ENCODE measurements around the gene NHSL1.

Gene NHSL1

DNA sequence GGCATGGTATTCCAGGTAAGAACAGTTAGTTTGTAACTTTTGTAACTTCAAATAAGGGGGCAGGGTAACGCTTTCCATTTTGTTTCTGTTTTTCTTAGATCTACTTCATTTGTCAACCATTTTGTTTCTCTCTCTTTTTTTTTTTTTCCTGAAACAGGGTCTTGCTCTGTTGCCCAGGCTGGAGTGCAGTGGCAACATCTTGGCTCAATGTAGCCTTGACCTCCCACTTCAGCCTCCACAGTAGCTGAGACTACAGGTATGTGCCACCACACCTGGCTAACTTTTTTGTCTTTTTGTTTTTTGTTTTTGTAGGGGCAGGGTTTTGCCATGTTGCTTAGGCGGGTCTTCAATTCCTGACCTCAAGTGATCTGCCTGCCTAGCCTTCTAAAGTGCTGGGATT is 32.1 kb upstream of the NHSL1 start:
- TF ChIP-seq GATA1 (IDR thresholded peaks at IDR 0.05; ENCODE audit: low read depth, low read length) = no peak
- TF ChIP-seq POLR2A (IDR thresholded peaks at IDR 0.05; ENCODE audit: low read length) = no peak
- no peak for DNase-seq

DNA sequence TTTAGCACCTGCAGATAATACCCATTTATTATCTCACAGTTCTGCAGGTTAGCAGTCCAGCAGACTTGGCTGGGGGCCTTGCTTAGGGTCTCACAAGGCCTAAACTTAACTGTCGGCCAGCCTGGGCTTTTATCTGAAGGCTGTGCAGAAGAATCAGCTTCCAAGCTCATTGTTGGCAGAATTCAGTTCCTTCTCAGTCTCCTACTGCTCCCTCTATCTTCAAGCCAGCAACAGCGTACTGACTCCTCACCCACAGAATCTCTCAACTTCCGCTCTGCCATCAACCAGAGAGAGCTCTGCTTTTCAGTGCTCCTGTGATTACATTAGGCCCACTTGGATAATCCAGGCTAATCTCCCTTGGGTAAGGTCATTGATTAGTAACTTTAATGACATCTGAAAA is 30.2 kb upstream of the NHSL1 start:
- TF ChIP-seq GATA1 (IDR thresholded peaks at IDR 0.05; ENCODE audit: low read depth, low read length) (no peak), POLR2A (IDR thresholded peaks at IDR 0.05; ENCODE audit: low read length) (no peak)
- no peak for DNase-seq

DNA sequence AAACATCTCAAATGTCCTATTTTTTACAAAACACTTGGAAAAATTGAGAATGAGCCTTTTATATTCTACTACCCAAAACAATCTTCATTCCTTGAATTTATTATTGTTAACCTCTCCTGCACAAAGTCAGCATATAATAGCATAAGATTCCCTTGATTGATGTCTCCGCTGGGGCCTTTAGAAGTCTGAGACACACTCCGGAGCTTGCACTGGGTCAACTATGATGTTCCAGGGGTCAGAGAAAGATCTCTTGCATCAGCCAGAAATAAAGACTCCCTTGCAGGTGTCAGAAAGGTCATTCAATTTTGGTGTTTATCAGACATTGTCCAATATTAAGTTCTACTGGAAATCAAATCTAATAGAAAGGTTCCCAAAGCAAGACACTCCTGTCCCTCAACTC is 29.7 kb upstream of the NHSL1 start:
- DNase-seq = no peak
- TF ChIP-seq POLR2A (IDR thresholded peaks at IDR 0.05; ENCODE audit: low read length) = no peak
- TF ChIP-seq GATA1 (IDR thresholded peaks at IDR 0.05; ENCODE audit: low read depth, low read length) = no peak

DNA sequence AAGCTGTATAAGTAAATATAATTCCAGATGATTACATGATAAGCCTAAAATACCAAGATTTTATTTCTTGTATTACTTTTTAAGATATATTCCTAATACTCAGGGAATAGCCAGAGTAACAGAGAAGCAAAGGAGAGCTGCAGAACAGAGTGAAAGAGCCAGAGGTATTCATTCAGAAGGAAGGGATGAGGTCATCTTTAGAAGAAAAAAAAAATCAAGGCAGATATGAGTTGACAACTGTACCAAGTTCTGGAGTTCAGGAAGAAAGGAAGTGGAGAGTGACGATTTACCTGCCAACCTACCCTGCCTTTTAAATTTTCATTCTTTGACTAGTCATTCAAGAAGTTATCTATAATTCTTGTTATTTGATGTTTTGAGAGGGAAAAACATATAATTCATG is 28.8 kb upstream of the NHSL1 start:
- no peak for DNase-seq
- no peak for TF ChIP-seq GATA1 (IDR thresholded peaks at IDR 0.05; ENCODE audit: low read depth, low read length)
- no peak for TF ChIP-seq POLR2A (IDR thresholded peaks at IDR 0.05; ENCODE audit: low read length)

DNA sequence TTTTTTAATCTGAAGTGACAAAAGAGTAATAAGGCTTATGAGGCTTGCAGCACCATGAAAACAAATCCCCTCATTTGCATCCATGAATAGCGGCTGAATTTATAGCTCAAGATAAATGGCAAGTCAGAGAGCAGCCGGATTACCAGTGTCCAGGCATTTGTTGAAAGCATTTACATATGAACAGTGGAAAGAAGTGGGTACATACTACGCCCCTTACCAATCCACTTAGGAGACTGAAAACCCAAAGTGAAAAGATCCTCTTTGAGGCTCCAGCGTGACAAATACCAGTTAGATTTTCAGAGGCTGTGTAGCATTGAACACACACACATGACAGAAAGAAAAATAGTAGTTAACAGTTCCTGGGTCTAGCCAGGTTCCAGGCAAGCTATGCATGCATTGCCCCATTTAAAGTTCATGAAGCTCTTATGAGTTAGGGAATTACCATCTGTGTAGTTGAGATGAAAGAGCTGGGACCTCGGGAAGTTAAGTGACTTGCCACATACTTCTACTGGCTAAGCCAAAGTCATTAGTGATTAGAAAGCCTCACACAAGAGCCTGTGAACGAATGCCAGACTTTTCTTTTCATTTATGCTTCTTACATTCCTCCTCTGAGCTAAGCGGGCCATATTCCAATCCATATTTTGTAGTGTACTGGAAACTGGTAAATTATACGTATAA is 28.3 kb upstream of the NHSL1 start:
- DNase-seq = no peak
- TF ChIP-seq GATA1 (IDR thresholded peaks at IDR 0.05; ENCODE audit: low read depth, low read length) (no peak), POLR2A (IDR thresholded peaks at IDR 0.05; ENCODE audit: low read length) (no peak)

DNA sequence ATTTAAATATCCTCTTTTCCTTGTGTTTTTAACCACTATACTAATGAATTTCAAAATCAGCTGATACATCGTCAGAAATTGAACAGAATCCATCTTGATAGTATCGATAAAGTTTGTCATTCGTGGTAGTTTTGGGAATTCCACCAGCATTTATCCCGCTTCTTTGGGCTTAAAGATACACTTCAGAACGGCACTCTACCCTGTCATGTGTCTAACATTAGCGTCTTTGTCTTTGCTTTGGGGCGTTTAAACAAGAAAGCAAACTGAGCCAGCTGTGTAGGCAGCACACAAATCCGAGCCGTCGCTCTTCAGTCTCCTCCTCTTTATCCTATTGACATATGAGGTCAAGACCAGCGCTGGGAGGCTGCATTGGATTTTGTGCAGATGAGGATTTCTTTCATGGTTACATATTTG is 27.5 kb upstream of the NHSL1 start:
- TF ChIP-seq GATA1 (IDR thresholded peaks at IDR 0.05; ENCODE audit: low read depth, low read length) = no peak
- no peak for TF ChIP-seq POLR2A (IDR thresholded peaks at IDR 0.05; ENCODE audit: low read length)
- no peak for DNase-seq

DNA sequence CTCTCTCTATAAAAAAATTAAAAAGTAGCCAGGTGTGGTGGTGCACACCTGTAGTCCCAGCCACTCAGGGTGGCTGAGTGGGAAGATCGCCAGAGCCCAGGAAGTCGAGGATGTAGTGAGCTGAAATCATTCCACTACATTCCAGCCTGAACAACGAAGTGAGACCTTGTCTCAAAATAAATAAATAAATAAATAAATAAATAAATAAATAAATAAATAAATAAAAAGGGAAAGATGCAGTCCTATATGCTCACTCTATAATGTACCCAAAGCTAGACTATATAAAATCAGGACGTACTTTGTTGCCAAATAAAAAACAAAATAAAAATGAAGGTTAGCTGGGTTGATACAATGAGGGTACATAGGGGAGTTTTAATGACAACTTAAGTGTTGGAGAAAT is 26.1 kb upstream of the NHSL1 start:
- TF ChIP-seq GATA1 (IDR thresholded peaks at IDR 0.05; ENCODE audit: low read depth, low read length) (no peak), POLR2A (IDR thresholded peaks at IDR 0.05; ENCODE audit: low read length) (no peak)
- no peak for DNase-seq

DNA sequence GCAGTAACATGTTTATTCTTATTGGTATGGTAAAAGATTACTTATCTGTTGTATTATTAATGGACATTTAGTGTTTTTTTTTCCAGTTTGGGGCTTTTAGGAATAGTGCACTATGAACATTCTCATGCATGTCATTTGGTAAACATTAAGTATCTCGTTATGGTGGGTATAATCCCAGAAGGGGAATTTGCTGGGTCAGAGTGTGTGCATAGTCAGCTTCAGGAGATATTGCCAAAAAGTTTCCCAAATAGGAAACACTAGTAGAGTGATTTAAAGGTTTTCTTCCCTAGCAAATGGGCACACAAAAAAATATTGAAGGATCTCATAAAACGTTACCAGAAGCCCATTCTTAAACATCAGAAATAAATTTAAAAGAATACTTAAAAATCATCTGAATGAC is 25.2 kb upstream of the NHSL1 start:
- DNase-seq = no peak
- TF ChIP-seq GATA1 (IDR thresholded peaks at IDR 0.05; ENCODE audit: low read depth, low read length) (no peak), POLR2A (IDR thresholded peaks at IDR 0.05; ENCODE audit: low read length) (no peak)

DNA sequence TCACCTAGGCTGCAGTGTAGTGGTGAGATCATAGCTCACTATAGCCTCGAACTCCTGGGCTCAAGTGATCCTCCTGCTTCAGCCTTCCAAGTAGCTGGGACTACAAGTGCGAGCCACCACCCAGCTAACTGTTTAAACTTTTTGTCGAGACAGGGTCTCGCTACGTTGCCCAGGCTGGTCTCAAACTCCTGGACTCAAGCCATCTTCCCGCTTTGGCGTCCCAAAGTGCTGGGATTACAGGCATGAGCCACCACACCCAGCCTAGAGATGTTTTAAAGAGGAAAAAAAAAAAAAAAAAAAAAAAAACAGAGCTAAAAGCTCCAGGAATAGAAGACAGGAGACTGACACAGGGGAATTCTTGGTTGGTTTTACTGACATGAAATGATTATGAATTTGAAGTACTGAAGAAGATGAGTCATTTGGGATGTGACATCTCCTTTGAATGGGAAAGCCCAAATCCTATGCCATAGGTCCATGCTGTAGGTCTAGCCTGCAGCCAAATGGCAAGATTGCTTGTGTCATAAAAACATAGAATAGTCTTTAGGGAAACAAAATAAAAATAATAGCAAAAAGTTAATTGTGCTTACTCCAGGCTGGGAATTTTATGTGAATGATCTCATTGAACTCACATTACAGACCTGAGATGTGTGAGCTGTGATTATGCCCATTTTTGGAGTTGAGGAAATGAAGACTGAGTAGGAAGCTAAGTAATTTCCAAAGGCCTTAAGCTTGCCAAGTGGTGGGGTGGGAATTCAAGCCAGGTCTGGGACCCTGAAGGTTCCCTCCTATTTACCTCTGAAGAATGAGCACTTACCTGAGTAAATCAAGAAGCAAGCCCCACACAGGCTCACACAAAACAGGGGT is 24.3 kb upstream of the NHSL1 start:
- no peak for DNase-seq
- no peak for TF ChIP-seq POLR2A (IDR thresholded peaks at IDR 0.05; ENCODE audit: low read length)
- TF ChIP-seq GATA1 (IDR thresholded peaks at IDR 0.05; ENCODE audit: low read depth, low read length) = no peak

DNA sequence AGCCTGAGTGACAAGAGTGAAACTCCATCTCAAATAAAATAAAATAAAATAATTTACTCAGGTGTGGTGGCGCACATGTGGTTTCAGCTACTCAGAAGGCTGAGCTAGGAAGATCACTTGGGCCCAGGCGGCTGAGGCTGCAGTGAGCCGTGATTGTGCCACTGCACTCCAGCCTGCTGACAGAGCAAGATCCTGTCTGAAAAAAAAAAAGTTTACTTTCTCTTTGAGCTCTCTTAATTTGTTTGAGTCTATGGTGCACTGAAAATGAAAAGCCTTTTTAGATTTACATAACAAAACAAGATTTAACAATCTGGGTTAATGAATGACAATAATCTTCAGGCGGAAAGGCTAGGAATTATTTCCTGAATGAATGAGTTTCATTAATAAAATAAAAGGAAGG is 23.3 kb upstream of the NHSL1 start:
- no peak for DNase-seq
- TF ChIP-seq GATA1 (IDR thresholded peaks at IDR 0.05; ENCODE audit: low read depth, low read length) (no peak), POLR2A (IDR thresholded peaks at IDR 0.05; ENCODE audit: low read length) (no peak)

DNA sequence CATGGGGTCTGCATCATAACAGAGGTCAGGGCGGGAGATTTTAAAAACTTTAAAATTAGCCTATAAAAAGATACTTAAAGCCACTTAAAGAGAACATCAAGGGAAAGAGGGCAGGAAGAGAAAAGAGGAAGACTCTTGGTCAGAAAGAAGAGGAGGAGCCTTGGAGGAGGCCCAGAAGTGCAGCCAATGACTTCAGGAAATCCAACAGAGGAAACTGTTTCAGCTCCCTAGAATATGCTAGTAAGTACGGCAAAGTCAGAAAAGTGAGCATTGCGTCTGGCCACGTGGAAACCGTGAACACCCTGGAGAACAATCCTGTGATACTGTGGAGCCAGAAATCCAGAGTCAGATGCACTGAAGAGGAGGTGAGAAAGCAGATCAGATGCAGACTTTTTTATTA is 22.5 kb upstream of the NHSL1 start:
- TF ChIP-seq GATA1 (IDR thresholded peaks at IDR 0.05; ENCODE audit: low read depth, low read length) (no peak), POLR2A (IDR thresholded peaks at IDR 0.05; ENCODE audit: low read length) (no peak)
- no peak for DNase-seq

DNA sequence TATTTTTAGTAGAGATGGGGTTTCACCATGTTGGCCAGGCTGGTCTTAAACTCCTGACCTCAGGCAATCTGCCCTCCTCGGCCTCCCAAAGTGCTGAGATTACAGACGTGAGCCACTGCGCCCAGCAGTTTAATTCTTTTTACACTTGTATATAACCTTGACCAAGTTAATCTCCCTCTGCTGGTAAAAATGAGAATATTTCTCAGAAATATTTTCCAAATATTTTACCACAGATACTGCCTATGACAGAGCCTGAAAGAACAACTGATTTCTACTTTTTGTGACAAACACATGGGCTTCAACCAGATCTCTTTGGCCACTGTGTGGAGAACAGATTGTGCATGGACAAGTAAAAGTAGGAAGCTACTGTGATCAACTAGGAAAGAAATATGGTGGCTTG is 21.2 kb upstream of the NHSL1 start:
- TF ChIP-seq POLR2A (IDR thresholded peaks at IDR 0.05; ENCODE audit: low read length) (no peak), GATA1 (IDR thresholded peaks at IDR 0.05; ENCODE audit: low read depth, low read length) (no peak)
- DNase-seq = no peak

DNA sequence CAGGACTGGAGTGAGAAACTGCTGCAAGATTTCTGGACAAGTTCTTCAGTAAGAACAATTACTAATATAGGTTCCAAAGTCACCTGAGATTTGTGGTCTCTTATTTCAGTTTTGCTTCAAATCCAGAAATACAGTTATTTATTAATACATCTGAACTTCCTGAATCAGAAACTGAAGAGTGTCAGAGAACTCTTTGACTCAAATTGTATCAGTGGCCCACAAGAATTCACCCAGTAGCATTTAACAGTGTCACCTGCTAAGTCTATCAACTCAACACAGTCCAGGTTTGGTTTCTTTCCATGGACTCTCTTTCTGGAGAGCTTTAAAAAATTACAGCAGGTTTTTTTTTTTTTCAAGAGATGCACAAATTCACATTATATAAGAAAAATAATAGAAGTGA is 18.8 kb upstream of the NHSL1 start:
- no peak for DNase-seq
- TF ChIP-seq GATA1 (IDR thresholded peaks at IDR 0.05; ENCODE audit: low read depth, low read length) = no peak
- no peak for TF ChIP-seq POLR2A (IDR thresholded peaks at IDR 0.05; ENCODE audit: low read length)

DNA sequence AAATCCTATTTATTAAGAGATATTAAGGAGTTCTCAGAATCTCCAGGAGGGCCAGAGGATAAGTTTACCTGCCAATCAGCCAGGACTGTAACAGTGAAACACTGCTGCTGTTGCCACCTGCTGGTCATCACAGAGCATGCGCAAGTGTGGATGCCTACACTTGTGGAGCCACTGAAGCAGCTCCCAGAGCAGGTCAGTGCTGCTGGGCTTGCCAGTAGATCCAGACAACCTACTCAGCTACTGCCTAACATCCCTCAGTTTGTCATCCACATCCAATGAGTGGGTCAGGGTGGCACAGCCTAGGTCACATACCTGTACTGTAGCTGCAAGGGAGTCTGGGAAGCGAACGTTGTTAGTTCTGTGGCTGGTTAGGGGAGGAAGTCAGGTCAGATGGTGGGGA is 18.3 kb upstream of the NHSL1 start:
- DNase-seq = peak; percentile 42 to 55

More for the DNA sequence above, 18.3 kb upstream of the NHSL1 start:
- TF ChIP-seq POLR2A (IDR thresholded peaks at IDR 0.05; ENCODE audit: low read length) = no peak
- no peak for TF ChIP-seq GATA1 (IDR thresholded peaks at IDR 0.05; ENCODE audit: low read depth, low read length)

Data from erythroblast (primary cell).